GM21528 (cell line): ENCODE results near the gene MAST1.
"Not testable (repeated sequence)": the region's sequence is repeated elsewhere in the genome, so short reads cannot be mapped to it uniquely, and the experiment has no call there.

Source experiments
- ATAC-seq: cut with Tn5 transposase; IDR thresholded peaks from one replicate; pipeline ENCODE4 v1.9.1; 2021; ENCODE audit warnings: mild to moderate bottlenecking, moderate library complexity; ENCODE audit not compliant: unreplicated experiment, low FRiP score

MAST1 gene

GRCh38 chr19:12800923-12801465 is 37.3 kb upstream of the MAST1 start:
- ATAC-seq = no peak

- no peak for ATAC-seq
These were observed 36.6 kb upstream of the MAST1 start, which contains the start of the genes PRDX2 and THSD8 for GRCh38 chr19:12801466-12802266. PRDX2 (minus strand) TSS chr19:12801800; CDS start chr19:12801261, 539 bp downstream. THSD8 (plus strand) TSS chr19:12802069; CDS start chr19:12802072, 3 bp downstream.

- no peak for ATAC-seq
These were observed 35.8 kb upstream of the MAST1 start for GRCh38 chr19:12802267-12803106.

- no peak for ATAC-seq
These were observed 34.3 kb upstream of the MAST1 start for GRCh38 chr19:12804051-12804450.

GRCh38 chr19:12806242-12807081 is 31.9 kb upstream of the MAST1 start, which contains the start of gene RNASEH2A:
RNASEH2A (plus strand) TSS chr19:12806584; CDS start chr19:12806674, 90 bp downstream.
- peak; percentile 60 for ATAC-seq

- no peak for ATAC-seq
These were observed 23.2 kb upstream of the MAST1 start for GRCh38 chr19:12815088-12815487.

- not testable (repeated sequence) for ATAC-seq
These were observed 21.1 kb upstream of the MAST1 start for GRCh38 chr19:12817188-12817587.

GRCh38 chr19:12817810-12818209 is 20.5 kb upstream of the MAST1 start:
- ATAC-seq = not testable (repeated sequence)

GRCh38 chr19:12821761-12822160 is 16.6 kb upstream of the MAST1 start:
- no peak for ATAC-seq

GRCh38 chr19:12825254-12826131 is 12.8 kb upstream of the MAST1 start:
- ATAC-seq = no peak

GRCh38 chr19:12828494-12828893 is 9.8 kb upstream of the MAST1 start:
- ATAC-seq = no peak

- ATAC-seq = no peak
These were observed 4.9 kb upstream of the MAST1 start for GRCh38 chr19:12833418-12833737.

GRCh38 chr19:12833738-12834565 is 4.4 kb upstream of the MAST1 start:
- no peak for ATAC-seq

- no peak for ATAC-seq
These were observed 3.8 kb upstream of the MAST1 start, which contains the start of gene RTBDN for GRCh38 chr19:12834566-12834943. RTBDN (minus strand) TSS chr19:12834579; CDS start chr19:12829979, 4,600 bp downstream.

- ATAC-seq = no peak
These were observed 3.1 kb upstream of the MAST1 start for GRCh38 chr19:12834976-12835757.

- ATAC-seq = no peak
These were observed 1.8 kb upstream of the MAST1 start for GRCh38 chr19:12836529-12836863.

- ATAC-seq = no peak
These were observed 1.1 kb upstream of the MAST1 start for GRCh38 chr19:12837225-12837624.
